Type B pancreatic cell (in vitro differentiated cells): ENCODE measurements around the gene MMEL1. TPM values are rescaled to one million over a fixed set of nuclear protein-coding genes. Genes with fewer than 3 reads are reported as not detected.

Source experiments
- DNase-seq: peaks from one replicate; pipeline ENCODE4 v3.0.0; 2021; ENCODE audit warnings: mixed read lengths; ENCODE audit not compliant: unreplicated experiment; ENCODE audit errors: extremely low spot score
- H3K27ac Mint-ChIP-seq: 2 replicates; pipeline ENCODE4 v1.8.0; 2021; ENCODE audit warnings: mild to moderate bottlenecking, mixed read lengths
- H3K27me3 Mint-ChIP-seq: 2 replicates; pipeline ENCODE4 v1.8.0; 2021; ENCODE audit warnings: mixed read lengths
- H3K36me3 Mint-ChIP-seq: 2 replicates; pipeline ENCODE4 v1.8.0; 2021; ENCODE audit warnings: mixed read lengths
- H3K4me1 Mint-ChIP-seq: one replicate; pipeline ENCODE4 v1.8.0; 2021; ENCODE audit warnings: mixed read lengths; ENCODE audit not compliant: unreplicated experiment
- H3K4me3 Mint-ChIP-seq: 2 replicates; pipeline ENCODE4 v1.8.0; 2021; ENCODE audit warnings: mild to moderate bottlenecking, mixed read lengths
- H3K9me3 Mint-ChIP-seq: 2 replicates; pipeline ENCODE4 v1.8.0; 2021; ENCODE audit warnings: mixed read lengths
- CTCF ChIP-seq: fragments of 200-600 bp; sonication (generic); conservative IDR thresholded peaks from 2 replicates; pipeline ENCODE4 v1.5.0; 2021; ENCODE audit warnings: antibody characterized with exemption, mild to moderate bottlenecking
- total RNA-seq: library from RNA; stranded (reverse); gene quantifications from 2 replicates; pipeline ENCODE4 v1.2.1, GENCODE V29; 2021; ENCODE audit warnings: low replicate concordance

The MMEL1 gene
- total RNA-seq, 1 donor from 2014 or later = 1.1 TPM

GRCh38 chr1:2602866-2603520 is 29.8 kb downstream of the MMEL1 start:
- H3K36me3 Mint-ChIP-seq = no peaks in the 10 kb centered on the region
- no peak overlapping the region for H3K27ac Mint-ChIP-seq
- H3K4me1 Mint-ChIP-seq = no peaks in the 10 kb centered on the region
- DNase-seq = peak; percentile 68
- TF ChIP-seq CTCF = no peak
- H3K27me3 Mint-ChIP-seq = peaks cover 18% of the 10 kb centered on the region
- peaks cover 4% of the 10 kb centered on the region for H3K9me3 Mint-ChIP-seq
- no peak overlapping the region for H3K4me3 Mint-ChIP-seq

- peaks cover 19% of the 10 kb centered on the region for H3K27me3 Mint-ChIP-seq
Observed at GRCh38 chr1:2602311-2602835, 30.4 kb downstream of the MMEL1 start.

GRCh38 chr1:2601721-2602303 is 31.0 kb downstream of the MMEL1 start:
- no peak overlapping the region for H3K27ac Mint-ChIP-seq

More at GRCh38 chr1:2602311-2602835, 30.4 kb downstream of the MMEL1 start:
- H3K36me3 Mint-ChIP-seq = no peaks in the 10 kb centered on the region
- DNase-seq = peak; percentile 47
- no peak overlapping the region for H3K4me3 Mint-ChIP-seq
- H3K4me1 Mint-ChIP-seq = no peaks in the 10 kb centered on the region
- no peak for TF ChIP-seq CTCF
- H3K27ac Mint-ChIP-seq = no peak overlapping the region
- peaks cover 4% of the 10 kb centered on the region for H3K9me3 Mint-ChIP-seq

GRCh38 chr1:2598329-2598931 is 34.4 kb downstream of the MMEL1 start:
- peaks cover 21% of the 10 kb centered on the region for H3K27me3 Mint-ChIP-seq
- no peak overlapping the region for H3K27ac Mint-ChIP-seq
- no peak for DNase-seq
- peaks cover 4% of the 10 kb centered on the region for H3K9me3 Mint-ChIP-seq
- H3K36me3 Mint-ChIP-seq = no peaks in the 10 kb centered on the region
- no peaks in the 10 kb centered on the region for H3K4me1 Mint-ChIP-seq
- no peak for TF ChIP-seq CTCF
- H3K4me3 Mint-ChIP-seq = no peak overlapping the region

More at GRCh38 chr1:2601721-2602303, 31.0 kb downstream of the MMEL1 start:
- peak; percentile 60 for DNase-seq
- no peak for TF ChIP-seq CTCF
- H3K9me3 Mint-ChIP-seq = peaks cover 4% of the 10 kb centered on the region
- H3K36me3 Mint-ChIP-seq = no peaks in the 10 kb centered on the region
- H3K4me1 Mint-ChIP-seq = no peaks in the 10 kb centered on the region
- H3K4me3 Mint-ChIP-seq = no peak overlapping the region
- peaks cover 21% of the 10 kb centered on the region for H3K27me3 Mint-ChIP-seq

- Mint-ChIP-seq H3K36me3 (no peaks in the 10 kb centered on the region), H3K4me3 (no peak overlapping the region), H3K9me3 (peaks cover 4% of the 10 kb centered on the region), H3K27ac (no peak overlapping the region), H3K4me1 (no peaks in the 10 kb centered on the region), H3K27me3 (peaks cover 19% of the 10 kb centered on the region)
- TF ChIP-seq CTCF = no peak
- DNase-seq = no peak
Observed at GRCh38 chr1:2597441-2598328, 35.1 kb downstream of the MMEL1 start.
